Daoy (cell line): ENCODE data around the gene RALGAPA2. TPM values are rescaled to one million over a fixed set of nuclear protein-coding genes. Genes with fewer than 3 reads are reported as not detected.
A peak's percentile ranks its signal among the peaks of the same experiment; 100 is the strongest.

Source experiments
- DNase-seq: peaks from one replicate; pipeline ENCODE4 v3.0.0-alpha.2; 2015; ENCODE audit warnings: low read depth
- total RNA-seq: library from RNA; depleted of rRNA; stranded (reverse); fragments of >200 nt; shearing (Covaris generic); gene quantifications from 2 replicates; pipeline ENCODE4 v1.2.3, GENCODE V29; 2014

Gene RALGAPA2
- total RNA-seq, 1 experiment from 2014 or later: 5.9 TPM

- no peak for DNase-seq
Observed at GRCh38 chr20:20683481-20684321, 28.7 kb downstream of the RALGAPA2 start.

DNA sequence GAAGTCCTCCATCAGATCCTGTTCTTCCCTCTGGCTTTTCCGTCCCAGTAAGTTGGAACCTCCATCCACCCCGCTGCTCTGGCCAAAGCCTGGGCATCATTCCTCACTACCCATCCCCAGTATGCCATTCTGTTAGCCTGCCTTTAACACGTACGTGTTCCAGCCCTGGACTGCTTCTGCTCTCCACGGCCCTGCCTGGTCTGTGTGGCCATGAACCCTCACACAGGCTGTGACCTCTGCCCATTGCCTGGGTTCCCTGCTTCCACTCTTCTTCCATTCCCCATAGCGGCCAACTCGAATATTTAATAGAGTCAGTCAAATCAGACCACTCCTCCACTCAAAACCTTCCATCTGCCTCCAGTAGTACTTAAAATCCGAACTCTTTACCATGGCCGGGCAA, 29.4 kb downstream of the RALGAPA2 start:
- no peak for DNase-seq

- no peak for DNase-seq
Observed at GRCh38 chr20:20680991-20681508, 31.4 kb downstream of the RALGAPA2 start.

DNA sequence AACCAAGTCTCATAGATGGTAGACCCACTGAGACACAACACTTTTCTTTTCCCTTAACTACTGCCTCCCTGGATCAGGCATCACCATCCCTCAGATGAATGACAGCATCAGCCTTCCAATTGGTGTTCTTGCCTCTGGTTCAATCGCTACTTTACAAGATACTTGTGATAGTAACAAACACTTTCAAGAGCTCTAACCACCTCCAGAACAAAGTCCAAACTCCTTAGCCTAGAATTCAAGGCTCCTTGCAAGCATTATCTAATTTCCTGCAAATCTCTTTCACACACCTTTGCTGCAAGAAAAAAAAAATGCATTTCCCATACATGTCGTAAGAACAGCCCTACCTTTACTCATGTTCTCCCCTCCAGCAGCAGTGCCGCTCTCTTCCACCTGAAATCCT, 33.1 kb downstream of the RALGAPA2 start:
- DNase-seq: no peak

DNA sequence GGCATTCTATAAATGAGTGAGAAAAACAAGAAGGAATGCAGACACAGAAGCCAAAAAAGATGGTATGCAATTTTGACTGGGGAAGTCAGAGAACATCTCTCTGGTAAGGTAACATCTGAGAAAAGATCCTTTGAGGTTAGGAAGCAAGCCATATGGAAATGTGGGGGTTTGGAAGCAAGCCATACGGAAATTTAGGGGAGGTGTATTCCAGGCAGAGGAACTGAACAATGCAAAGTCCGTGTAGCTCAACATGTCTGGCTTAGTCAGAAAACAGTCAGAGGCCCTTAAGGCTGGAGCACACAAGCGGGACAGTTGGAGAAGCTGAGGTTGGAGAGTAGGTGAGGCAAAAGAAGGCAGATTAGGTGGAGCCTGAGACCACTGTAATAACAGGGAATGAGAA, 35.3 kb downstream of the RALGAPA2 start:
- peak; percentile 33 for DNase-seq

DNA sequence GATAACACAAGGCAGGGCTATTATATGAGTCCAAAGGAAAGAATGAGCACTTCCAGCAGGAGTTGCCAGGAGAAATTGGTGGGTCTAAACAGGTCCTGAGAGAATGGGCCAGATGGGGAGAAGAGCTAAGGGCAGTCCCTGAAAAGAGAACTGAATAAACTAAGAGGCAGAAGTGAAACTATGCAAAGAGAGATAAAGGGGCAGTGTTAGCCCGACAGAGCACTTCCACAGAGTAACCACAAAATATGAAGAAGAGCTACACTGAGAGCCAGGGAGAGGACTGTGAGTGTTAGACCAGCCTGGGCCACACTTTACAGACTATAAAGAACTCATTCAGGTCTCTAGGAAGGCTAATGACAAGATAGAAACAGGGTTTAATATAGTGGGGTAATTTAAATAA, 43.8 kb downstream of the RALGAPA2 start:
- DNase-seq: peak; percentile 4

- DNase-seq: no peak
Observed at GRCh38 chr20:20666359-20666758, 46.1 kb downstream of the RALGAPA2 start.

DNA sequence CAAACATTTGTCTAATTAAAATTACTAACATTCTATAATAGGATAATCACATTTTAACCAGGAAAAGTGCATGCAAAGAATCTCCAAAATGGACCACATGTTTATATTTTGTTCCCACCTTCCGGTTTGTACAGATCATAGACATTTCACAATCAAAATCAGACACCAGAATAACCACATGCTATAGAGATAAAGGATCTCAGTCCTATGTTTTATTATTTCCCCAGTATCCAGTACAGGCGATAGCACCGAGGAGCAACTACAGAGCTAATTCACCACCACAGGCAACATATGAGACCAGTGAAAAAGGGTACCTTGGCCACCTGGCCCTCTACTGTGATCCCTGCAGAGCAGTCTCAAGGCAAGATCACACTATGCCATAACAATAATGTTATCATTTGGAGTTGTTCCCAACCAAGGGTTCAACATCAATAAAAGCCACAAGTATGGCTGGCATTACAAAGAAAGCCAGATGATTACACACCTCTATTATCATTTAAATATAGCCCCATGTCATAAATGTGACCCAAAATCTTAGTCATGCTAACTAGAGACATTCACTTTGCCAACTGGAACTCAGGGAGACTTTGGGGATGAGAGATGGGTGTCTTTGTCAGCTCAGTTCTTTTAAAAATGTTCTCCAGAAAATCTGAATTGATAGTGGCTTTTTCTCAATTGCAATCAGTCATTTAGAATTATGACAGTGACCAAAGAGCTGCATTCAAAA, 46.7 kb downstream of the RALGAPA2 start:
- no peak for DNase-seq

DNA sequence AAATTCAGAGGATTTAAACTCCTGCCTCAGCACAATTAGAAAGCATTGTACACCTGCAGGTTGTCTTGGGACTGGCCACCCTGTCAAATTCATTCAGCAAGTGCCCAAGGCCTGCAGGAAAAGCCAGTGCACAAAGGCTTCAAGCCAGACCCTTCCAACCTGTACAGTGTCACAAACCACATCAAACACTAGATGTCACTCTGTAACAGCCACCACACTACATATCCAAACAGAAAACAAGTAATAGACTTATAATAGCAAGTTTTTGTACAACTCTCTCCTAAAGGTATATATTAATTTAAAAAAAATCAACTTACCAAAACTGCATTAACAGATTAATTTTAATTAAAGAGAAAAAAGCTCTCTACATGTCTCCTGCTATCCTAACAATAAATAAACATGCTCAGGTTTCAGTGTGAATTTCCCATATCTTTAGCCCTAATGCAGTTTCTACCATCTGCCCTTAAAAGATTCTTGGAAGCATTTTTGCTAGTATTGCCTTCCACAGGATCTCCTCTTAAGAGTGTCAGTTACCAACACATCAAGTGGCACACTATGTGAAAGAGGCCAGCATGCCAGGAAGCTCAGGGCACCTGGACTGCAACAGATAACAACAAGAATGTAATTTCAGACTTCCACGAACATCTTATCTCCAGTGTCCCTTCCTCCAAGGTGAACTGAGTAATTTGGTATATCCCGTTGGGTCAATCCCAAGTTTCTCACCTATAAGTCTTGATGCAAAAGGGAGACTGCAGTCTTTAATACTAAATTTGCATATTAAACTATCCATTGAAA, 47.5 kb downstream of the RALGAPA2 start:
- peak; percentile 12 for DNase-seq

GRCh38 chr20:20663841-20664240, 48.6 kb downstream of the RALGAPA2 start:
- DNase-seq: no peak

DNA sequence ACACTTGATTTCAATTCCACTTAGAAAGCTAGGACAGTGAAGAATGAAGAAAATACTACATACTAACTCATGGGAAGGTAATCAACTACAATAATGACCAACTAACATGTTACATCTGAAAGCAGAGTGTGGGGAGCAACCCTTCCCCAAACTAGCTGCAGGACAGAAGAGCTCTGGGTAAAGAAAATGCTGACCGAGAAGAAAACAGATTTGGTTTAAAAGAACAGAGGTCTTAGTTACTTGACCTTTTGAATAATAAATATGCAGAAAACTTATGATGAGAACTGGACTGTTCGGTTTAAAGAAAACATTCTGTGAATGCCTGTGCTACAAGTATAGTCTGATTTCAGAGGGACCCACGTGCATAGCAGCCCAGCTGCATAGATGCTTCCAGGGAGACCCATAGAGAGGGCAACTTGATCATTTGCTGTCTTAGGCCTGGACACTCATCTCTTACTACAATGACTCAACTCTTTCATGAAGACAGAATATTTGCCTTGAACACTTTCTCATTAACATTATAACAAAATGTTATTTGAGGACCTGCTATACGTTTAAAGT, 53.5 kb downstream of the RALGAPA2 start:
- DNase-seq: no peak

GRCh38 chr20:20658123-20658522, 54.3 kb downstream of the RALGAPA2 start:
- DNase-seq: no peak

DNA sequence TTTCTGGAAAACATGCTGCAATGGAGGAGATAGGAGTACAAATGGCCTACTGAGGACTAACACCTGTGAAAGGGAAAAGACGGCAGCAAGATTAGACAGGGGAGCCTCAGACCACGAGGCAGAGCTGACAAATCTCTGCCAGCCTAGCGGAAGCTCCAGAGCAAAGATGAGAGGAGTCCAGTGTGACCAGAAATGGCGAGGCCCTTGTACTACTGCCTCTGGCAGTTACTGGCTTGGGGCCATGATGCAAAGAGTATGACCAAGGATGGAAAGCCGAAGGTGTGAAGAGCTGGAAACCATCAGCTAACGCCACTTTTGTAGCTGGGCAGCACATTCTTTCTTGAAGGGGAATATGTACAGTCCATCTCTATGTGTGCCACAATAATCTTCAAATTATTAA, 55.4 kb downstream of the RALGAPA2 start:
- no peak for DNase-seq

- no peak for DNase-seq
Observed at GRCh38 chr20:20655883-20656282, 56.6 kb downstream of the RALGAPA2 start.

DNA sequence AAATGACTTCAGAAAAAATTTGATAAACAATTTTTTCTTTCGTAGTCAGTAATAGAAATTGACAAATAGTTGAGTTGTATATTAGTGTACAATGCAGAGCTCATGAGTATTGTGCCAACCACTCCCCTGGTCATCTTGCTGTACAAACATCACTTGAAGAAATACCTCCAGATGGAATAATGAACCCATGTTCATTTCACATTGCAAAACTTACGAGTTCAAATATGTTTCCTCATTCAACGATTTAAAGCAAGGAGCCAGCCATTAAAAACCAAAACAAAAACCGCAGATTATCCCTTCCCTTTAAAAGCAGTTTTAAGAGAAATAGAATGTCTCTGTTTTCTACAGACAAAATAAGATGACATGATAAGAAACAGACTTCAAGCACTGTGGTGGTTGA, 62.5 kb downstream of the RALGAPA2 start:
- DNase-seq: no peak

DNA sequence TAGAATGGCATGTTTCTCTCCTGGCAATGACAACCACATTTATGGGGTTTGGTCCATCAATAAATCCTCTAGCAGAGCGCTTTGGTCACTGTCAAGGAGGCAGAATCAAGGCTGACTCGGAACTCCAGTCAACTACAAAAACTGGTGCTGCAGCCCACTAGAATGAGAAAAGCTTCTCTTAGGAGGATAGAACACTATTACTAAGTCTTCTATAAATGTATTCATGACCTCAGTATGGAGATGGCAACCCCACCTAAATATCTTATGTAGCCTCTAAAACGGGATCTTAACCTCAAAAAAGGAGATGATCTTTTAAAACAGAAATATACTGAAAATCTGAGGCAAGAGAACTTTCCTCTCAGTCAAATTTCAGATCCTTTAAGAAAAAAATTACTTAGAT, 68.5 kb downstream of the RALGAPA2 start:
- DNase-seq: no peak

DNA sequence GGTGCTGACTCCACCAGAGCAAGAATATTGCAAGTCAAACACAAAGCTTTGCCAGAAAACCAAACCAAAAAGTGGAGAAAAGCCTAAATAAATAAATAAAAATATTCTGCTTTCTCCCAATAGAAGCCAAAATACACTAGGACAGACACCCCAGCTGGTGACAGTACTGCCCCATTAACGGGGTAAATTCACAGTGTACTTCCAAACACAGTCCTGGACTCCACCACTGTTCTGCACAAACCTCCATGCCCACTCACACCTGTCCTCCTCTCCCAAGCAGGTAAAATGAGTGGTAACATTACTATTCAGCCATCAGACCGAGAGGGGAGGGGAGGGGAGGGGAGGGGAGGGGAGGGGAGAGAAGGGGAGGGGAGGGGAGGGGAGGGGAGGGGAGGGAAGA, 70.7 kb downstream of the RALGAPA2 start:
- no peak for DNase-seq

DNA sequence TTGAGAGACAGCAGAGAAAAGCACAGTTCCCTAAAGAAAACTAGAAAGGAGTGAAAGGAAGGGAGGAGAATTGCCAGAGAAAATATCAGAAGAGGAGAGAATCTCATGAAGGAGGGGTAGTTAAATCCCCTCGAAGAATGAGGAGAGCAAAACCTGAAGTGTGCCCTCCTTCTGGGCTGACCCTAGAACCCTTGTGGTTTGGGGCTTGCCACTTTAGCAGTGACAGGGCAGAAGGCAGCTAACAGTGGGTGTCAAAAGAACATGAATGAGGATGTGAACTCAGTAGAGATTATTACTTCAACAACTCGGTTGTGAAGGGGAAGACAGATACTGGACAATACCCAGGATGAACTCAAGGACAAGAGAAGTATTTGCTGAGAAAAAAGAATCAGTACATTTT, 73.6 kb downstream of the RALGAPA2 start:
- DNase-seq: no peak

- no peak for DNase-seq
Observed at GRCh38 chr20:20637998-20638725, 74.3 kb downstream of the RALGAPA2 start.

- DNase-seq: no peak
Observed at GRCh38 chr20:20635006-20635405, 77.4 kb downstream of the RALGAPA2 start.

GRCh38 chr20:20632644-20633043, 79.8 kb downstream of the RALGAPA2 start:
- DNase-seq: no peak
